Gastrocnemius medialis (tissue), 4 donors: ENCODE measurements around the gene MRTFA. TPM values are rescaled to one million over a fixed set of nuclear protein-coding genes. Genes with fewer than 3 reads are reported as not detected.

Source experiments
- ATAC-seq, 2 donors: fragments of 150-250 bp; one replicate each; pipeline ENCODE4 v1.9.1; 2016
- DNase-seq, 2 donors: peaks; one replicate each; pipeline ENCODE4 v3.0.0-alpha.2; 2019
- H3K27ac ChIP-seq, 4 donors: fragments of 200-600 bp; sonication (generic); 1 replicate in 1 of 4; 2 replicates in 3 of 4; pipeline ENCODE4 v1.5.1; 2016 to 2018; ENCODE audit warnings: mild to moderate bottlenecking in 2 of 4, moderate library complexity in 1 of 4
- H3K27me3 ChIP-seq, 3 donors: fragments of 200-600 bp; sonication (generic) in 2 of 3; 1 replicate in 1 of 3; 2 replicates in 2 of 3; pipeline versions ENCODE4 v1.5.1 to v1.6.0; 2016 to 2019; ENCODE audit warnings: mild to moderate bottlenecking in 1 of 3, moderate library complexity in 1 of 3
- H3K36me3 ChIP-seq, 2 donors: fragments of 200-600 bp; sonication (generic) in 1 of 2; one replicate each; pipeline ENCODE4 v1.5.1; 2017 to 2018
- H3K4me1 ChIP-seq, 2 donors: fragments of 200-600 bp; sonication (generic) in 1 of 2; one replicate each; pipeline ENCODE4 v1.5.1; 2016 to 2017; ENCODE audit warnings: mild to moderate bottlenecking in 2 of 2
- H3K4me3 ChIP-seq, 4 donors: fragments of 200-600 bp; sonication (generic) in 3 of 4; 1 replicate in 1 of 4; 2 replicates in 3 of 4; pipeline ENCODE4 v1.5.1; 2016 to 2019; ENCODE audit warnings: mild to moderate bottlenecking in 2 of 4
- H3K9me3 ChIP-seq, 3 donors: fragments of 200-600 bp; sonication (generic) in 2 of 3; 1 replicate in 1 of 3; 2 replicates in 2 of 3; pipeline ENCODE4 v1.5.1; 2016 to 2019
- POLR2A ChIP-seq, 2 donors: fragments of 450-650 bp; IDR thresholded peaks; one replicate each; pipeline ENCODE4 v1.6.1; 2017; ENCODE audit warnings: antibody characterized with exemption in 2 of 2, mild to moderate bottlenecking in 2 of 2, moderate library complexity in 2 of 2
- in situ Hi-C, 4 donors: fragments of 200-750 bp; cut with MboI; loops; one replicate each; pipeline versions ENCODE4 v1.15.0 to v1.8.0; 2017; ENCODE audit warnings: low sequenced_read_pairs in 4 of 4
- intact Hi-C: fragments of 100-400 bp; cut with DNase I; formaldehyde crosslinking; loops from one replicate; pipeline ENCODE4 v1.15.1; 2023; ENCODE audit warnings: low total_unique reads
- total RNA-seq, 4 donors: library from RNA; depleted of rRNA; stranded (reverse); fragments of >200 nt; gene quantifications; one replicate each; pipeline versions ENCODE4 v1.1.0 to v1.2.3, GENCODE V29; 2016
- TF ChIP-seq, protein P1 (sequence below), 5 experiments: fragments of 450-650 bp in 3 of 5; fragments of 200-600 bp in 2 of 5; sonication (generic) in 2 of 5; IDR thresholded peaks in 4 of 5; conservative IDR thresholded peaks in 1 of 5; 1 replicate in 4 of 5; 2 replicates in 1 of 5; pipeline ENCODE4 v1.5.1; 2016 to 2019; ENCODE audit warnings: antibody characterized with exemption in 5 of 5, mild to moderate bottlenecking in 3 of 5, moderate library complexity in 3 of 5

MRTFA gene
- total RNA-seq, 4 donors from 2014 or later, result 13.7 to 31.3 (median 22.2) TPM

DNA sequence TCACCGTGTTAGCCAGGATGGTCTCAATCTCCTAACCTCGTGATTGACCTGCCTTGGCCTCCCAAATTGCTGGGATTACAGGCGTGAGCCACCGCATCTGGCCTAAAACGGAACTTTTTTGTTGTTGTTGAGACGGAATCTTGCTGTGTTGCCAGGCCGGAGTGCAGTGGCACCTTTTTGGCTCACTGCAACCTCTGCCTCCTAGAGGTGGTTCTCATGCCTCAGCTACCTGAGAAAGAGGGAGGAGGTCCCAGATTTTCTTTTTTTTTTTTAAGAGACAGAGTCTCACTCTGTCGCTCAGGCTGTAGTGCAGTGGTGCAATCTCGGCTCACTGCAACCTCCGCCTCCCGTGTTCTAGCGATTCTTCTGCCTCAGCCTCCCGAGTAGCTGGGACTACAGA, 34.9 kb upstream of the MRTFA start:
- DNase-seq (no peak), ATAC-seq (no peak)
- no peaks in the 10 kb centered on the region for H3K9me3 ChIP-seq

DNA sequence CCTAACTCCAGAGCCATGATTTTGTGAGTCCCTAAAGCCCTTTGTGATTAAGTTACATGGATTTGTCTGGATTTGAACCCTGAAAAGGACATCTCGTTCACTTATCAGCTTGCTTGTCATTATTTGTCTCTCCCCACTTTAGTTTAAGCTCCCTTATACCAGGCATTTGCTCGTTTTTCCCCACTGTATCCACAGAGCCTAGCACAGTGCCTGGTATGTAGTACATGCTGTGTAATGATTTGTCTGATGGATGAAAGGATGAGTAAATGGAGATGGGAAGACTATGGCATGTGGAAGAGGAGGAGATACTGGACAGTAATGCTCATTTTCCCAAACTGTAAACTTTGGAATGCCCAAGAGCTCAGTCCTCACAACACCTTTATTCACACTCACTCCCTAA, 33.5 kb upstream of the MRTFA start:
- Histone ChIP-seq H3K4me1 (peaks cover 7 to 15% of the 10 kb centered on the region in 2 donors), H3K27me3 (no peaks in the 10 kb centered on the region), H3K27ac (no peak overlapping the region), H3K36me3 (no peaks in the 10 kb centered on the region), H3K4me3 (no peak overlapping the region), H3K9me3 (no peaks in the 10 kb centered on the region)
- in situ Hi-C loops (no loop called here), intact Hi-C loops (no loop called here)
- DNase-seq, result no peak
- TF ChIP-seq POLR2A (IDR thresholded peaks at IDR 0.05), result no peak
- TF ChIP-seq, protein P1, sequence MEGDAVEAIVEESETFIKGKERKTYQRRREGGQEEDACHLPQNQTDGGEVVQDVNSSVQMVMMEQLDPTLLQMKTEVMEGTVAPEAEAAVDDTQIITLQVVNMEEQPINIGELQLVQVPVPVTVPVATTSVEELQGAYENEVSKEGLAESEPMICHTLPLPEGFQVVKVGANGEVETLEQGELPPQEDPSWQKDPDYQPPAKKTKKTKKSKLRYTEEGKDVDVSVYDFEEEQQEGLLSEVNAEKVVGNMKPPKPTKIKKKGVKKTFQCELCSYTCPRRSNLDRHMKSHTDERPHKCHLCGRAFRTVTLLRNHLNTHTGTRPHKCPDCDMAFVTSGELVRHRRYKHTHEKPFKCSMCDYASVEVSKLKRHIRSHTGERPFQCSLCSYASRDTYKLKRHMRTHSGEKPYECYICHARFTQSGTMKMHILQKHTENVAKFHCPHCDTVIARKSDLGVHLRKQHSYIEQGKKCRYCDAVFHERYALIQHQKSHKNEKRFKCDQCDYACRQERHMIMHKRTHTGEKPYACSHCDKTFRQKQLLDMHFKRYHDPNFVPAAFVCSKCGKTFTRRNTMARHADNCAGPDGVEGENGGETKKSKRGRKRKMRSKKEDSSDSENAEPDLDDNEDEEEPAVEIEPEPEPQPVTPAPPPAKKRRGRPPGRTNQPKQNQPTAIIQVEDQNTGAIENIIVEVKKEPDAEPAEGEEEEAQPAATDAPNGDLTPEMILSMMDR (IDR thresholded peaks at IDR 0.05 in 4 of 5, conservative IDR thresholded peaks at IDR 0.05 in 1 of 5), result no peak
- no peak for ATAC-seq

More for the DNA sequence above, 34.9 kb upstream of the MRTFA start:
- Histone ChIP-seq H3K27me3 (no peaks in the 10 kb centered on the region), H3K4me3 (no peak overlapping the region), H3K36me3 (no peaks in the 10 kb centered on the region), H3K27ac (no peak overlapping the region), H3K4me1 (peaks cover 0 to 1% of the 10 kb centered on the region in 2 donors)
- TF ChIP-seq, protein P1 (IDR thresholded peaks at IDR 0.05 in 4 of 5, conservative IDR thresholded peaks at IDR 0.05 in 1 of 5), result no peak
- TF ChIP-seq POLR2A (IDR thresholded peaks at IDR 0.05), result no peak
- in situ Hi-C loops, result no loop called here
- intact Hi-C loops, result no loop called here

DNA sequence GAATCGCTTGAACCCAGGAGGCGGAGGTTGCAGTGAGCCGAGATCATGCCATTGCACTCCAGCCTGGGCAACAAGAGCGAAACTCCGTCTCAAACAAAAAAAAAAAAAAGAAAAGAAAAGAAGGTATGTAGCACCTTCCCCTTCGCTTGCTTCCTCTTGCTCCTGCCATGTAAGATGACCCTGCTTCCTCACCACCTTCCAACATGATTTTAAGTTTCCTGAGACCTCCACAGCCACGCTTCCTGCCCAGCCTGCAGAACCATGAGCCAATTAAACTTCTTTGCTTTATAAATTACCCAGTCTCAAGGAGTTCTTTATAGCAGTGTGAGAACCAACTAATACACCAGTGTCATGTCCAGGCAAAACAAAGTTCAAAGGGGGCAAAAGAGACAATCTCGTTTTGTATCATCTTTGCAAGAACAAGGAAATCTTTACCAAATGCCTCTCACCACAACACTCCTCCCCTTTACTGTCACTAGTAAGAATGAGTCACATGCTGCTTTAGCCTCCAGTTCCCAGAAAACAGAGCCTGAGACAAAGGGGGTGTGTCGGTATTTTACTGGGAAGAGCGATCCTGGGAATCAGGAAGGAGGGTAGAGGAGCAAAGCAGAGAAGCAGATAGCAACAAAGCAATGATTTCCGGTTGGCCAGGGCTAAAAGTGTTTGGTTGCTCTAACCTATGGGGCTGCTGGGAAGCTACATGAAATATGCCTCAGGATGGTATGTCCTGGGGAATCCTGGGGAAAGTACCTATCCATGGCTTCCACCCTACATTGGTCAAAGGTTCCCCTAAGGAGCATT, 32.3 kb upstream of the MRTFA start:
- intact Hi-C loops, result no loop called here
- no peaks in the 10 kb centered on the region for H3K9me3 ChIP-seq
- peak overlapping the region in 3 of 4 donors; percentile 12 to 30 (median 13) for H3K27ac ChIP-seq
- no peak for ATAC-seq
- H3K4me1 ChIP-seq, result peaks cover 11 to 20% of the 10 kb centered on the region in 2 donors
- no peak for DNase-seq
- H3K4me3 ChIP-seq, result no peak overlapping the region
- TF ChIP-seq POLR2A (IDR thresholded peaks at IDR 0.05), result no peak
- TF ChIP-seq, protein P1 (IDR thresholded peaks at IDR 0.05 in 4 of 5, conservative IDR thresholded peaks at IDR 0.05 in 1 of 5), result no peak
- H3K36me3 ChIP-seq, result no peaks in the 10 kb centered on the region
- in situ Hi-C loops, result no loop called here
- no peaks in the 10 kb centered on the region for H3K27me3 ChIP-seq

DNA sequence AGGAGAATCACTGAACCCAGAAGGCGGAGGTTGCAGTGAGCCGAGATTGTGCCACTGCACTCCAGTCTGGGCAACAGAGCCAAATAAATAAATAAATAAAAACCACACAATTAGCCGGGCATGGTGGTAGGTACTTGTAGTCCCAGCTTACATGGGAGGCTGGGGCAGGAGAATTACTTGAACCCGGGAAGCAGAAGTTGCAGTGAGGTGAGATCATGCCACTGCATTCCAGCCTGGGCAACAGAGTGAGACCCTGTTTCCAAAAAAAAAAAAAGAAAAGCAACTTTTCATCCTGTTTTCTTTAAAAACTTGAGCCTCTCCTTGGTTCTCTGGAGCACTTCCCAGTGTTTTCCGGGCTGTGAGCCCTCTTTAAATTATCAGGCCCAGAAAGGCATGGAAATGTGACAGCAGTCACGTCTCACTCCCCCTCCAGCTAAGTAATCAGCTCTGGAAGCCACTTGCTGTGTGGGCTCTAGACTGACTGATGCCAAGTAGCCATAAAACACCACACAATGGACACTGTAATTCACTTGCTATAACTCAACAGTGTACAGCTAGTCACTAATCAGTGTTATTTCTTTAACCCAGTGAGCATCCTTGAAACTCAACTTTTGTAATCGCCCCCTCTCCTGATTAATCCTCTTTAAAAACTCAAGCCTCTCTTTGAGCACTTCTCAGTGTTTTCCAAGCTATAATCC, 29.8 kb upstream of the MRTFA start:
- TF ChIP-seq, protein P1 (IDR thresholded peaks at IDR 0.05 in 4 of 5, conservative IDR thresholded peaks at IDR 0.05 in 1 of 5), result no peak
- no peak for TF ChIP-seq POLR2A (IDR thresholded peaks at IDR 0.05)
- intact Hi-C loops (no loop called here), in situ Hi-C loops (no loop called here)
- DNase-seq (no peak), ATAC-seq (peak in 1 of 2 donors; percentile 18)
- Histone ChIP-seq H3K27ac (peak overlapping the region in 3 of 4 donors; percentile 34 to 72 (median 56)), H3K4me3 (no peak overlapping the region), H3K36me3 (no peaks in the 10 kb centered on the region), H3K9me3 (no peaks in the 10 kb centered on the region), H3K27me3 (no peaks in the 10 kb centered on the region), H3K4me1 (peaks cover 11 to 20% of the 10 kb centered on the region in 2 donors)
